ENCODE data around the gene FAM236A. TPM values are rescaled to one million over a fixed set of nuclear protein-coding genes. Genes with fewer than 3 reads are reported as not detected.

Gene FAM236A
- total RNA-seq, 1 experiment from 2014 or later: not detected

Other genes with a start within 250 kb of the FAM236A start
- 28.5 and 33.7 TPM in 2 replicates for gene PHKA1, start 223.9 kb upstream of the FAM236A start, total RNA-seq (2014; rRNA removed)
- gene DMRTC1B, start 161.3 kb upstream of the FAM236A start, total RNA-seq (2014; rRNA removed): not detected in 2 replicates
- not detected in 2 replicates for gene FAM236B, start 155.5 kb upstream of the FAM236A start, total RNA-seq (2014; rRNA removed)
- not detected in 2 replicates for gene FAM236D, start 130.0 kb upstream of the FAM236A start, total RNA-seq (2014; rRNA removed)
- not detected in 2 replicates for gene FAM236C, start 25.6 kb upstream of the FAM236A start, total RNA-seq (2014; rRNA removed)
- gene DMRTC1, start 5.6 kb downstream of the FAM236A start, total RNA-seq (2014; rRNA removed): not detected in 2 replicates
- not detected in 2 replicates for gene PABPC1L2B, start 64.7 kb downstream of the FAM236A start, total RNA-seq (2014; rRNA removed)
- gene PABPC1L2A, start 141.3 kb downstream of the FAM236A start, total RNA-seq (2014; rRNA removed): not detected in 2 replicates